ENCODE data around the gene RET.
A peak's percentile ranks its signal among the peaks of the same experiment; 100 is the strongest.
"Not testable (repeated sequence)": the region's sequence is repeated elsewhere in the genome, so short reads cannot be mapped to it uniquely, and the experiment has no call there.

RET gene

GRCh38 chr10:43090188-43090587, 13.3 kb downstream of the RET start:
- Mint-ChIP-seq H3K27me3 (peaks cover 51% of the 10 kb centered on the region), H3K4me1 (no peaks in the 10 kb centered on the region), H3K9me3 (no peaks in the 10 kb centered on the region), H3K27ac (no peak overlapping the region), H3K4me3 (no peak overlapping the region), H3K36me3 (no peaks in the 10 kb centered on the region)
- no peak for DNase-seq
- CTCF ChIA-PET, result interaction anchor here (0.6 kb wide), 1 partner anchor 12 kb away, joined by 3 read pairs; no protein-coding TSS in a partner anchor

- peaks cover 48% of the 10 kb centered on the region for H3K27me3 Mint-ChIP-seq
- CTCF ChIA-PET, result interaction anchor here (0.6 kb wide), 1 partner anchor 12 kb away, joined by 3 read pairs; no protein-coding TSS in a partner anchor
- H3K36me3 Mint-ChIP-seq, result no peaks in the 10 kb centered on the region
- no peaks in the 10 kb centered on the region for H3K4me1 Mint-ChIP-seq
- no peak for DNase-seq
- no peaks in the 10 kb centered on the region for H3K9me3 Mint-ChIP-seq
- H3K4me3 Mint-ChIP-seq, result no peak overlapping the region
- H3K27ac Mint-ChIP-seq, result no peak overlapping the region
Measured at GRCh38 chr10:43090664-43091063, 13.8 kb downstream of the RET start.

GRCh38 chr10:43091846-43092245, 15.0 kb downstream of the RET start:
- no peaks in the 10 kb centered on the region for H3K4me1 Mint-ChIP-seq
- H3K36me3 Mint-ChIP-seq, result no peaks in the 10 kb centered on the region
- H3K4me3 Mint-ChIP-seq, result no peak overlapping the region
- no peaks in the 10 kb centered on the region for H3K9me3 Mint-ChIP-seq
- CTCF ChIA-PET, result interaction anchor here (0.9 to 1.2 kb wide), 2 partner anchors 226 to 920 kb away, joined by 3 to 4 read pairs; no protein-coding TSS in a partner anchor
- peaks cover 42% of the 10 kb centered on the region for H3K27me3 Mint-ChIP-seq
- DNase-seq, result no peak
- no peak overlapping the region for H3K27ac Mint-ChIP-seq

- H3K36me3 Mint-ChIP-seq, result no peaks in the 10 kb centered on the region
- H3K9me3 Mint-ChIP-seq, result no peaks in the 10 kb centered on the region
- peaks cover 45% of the 10 kb centered on the region for H3K27me3 Mint-ChIP-seq
- no peak overlapping the region for H3K4me3 Mint-ChIP-seq
- DNase-seq, result no peak
- H3K4me1 Mint-ChIP-seq, result no peaks in the 10 kb centered on the region
- no peak overlapping the region for H3K27ac Mint-ChIP-seq
- CTCF ChIA-PET, result no interaction called here
Measured at GRCh38 chr10:43093423-43094076, 16.7 kb downstream of the RET start.

- Mint-ChIP-seq H3K27me3 (peaks cover 45% of the 10 kb centered on the region), H3K4me1 (no peaks in the 10 kb centered on the region), H3K36me3 (no peaks in the 10 kb centered on the region), H3K9me3 (no peaks in the 10 kb centered on the region), H3K27ac (no peak overlapping the region), H3K4me3 (no peak overlapping the region)
- no peak for DNase-seq
- CTCF ChIA-PET, result no interaction called here
Measured at GRCh38 chr10:43094085-43094484, 17.2 kb downstream of the RET start.

- H3K4me3 Mint-ChIP-seq, H3K27ac Mint-ChIP-seq, H3K4me1 Mint-ChIP-seq, DNase-seq, CTCF ChIA-PET, H3K36me3 Mint-ChIP-seq, H3K9me3 Mint-ChIP-seq: not testable (repeated sequence)
- H3K27me3 Mint-ChIP-seq, result peaks cover 42% of the 10 kb centered on the region
Measured at GRCh38 chr10:43099339-43099738, 22.5 kb downstream of the RET start.

- Mint-ChIP-seq H3K27ac (no peak overlapping the region), H3K27me3 (peaks cover 48% of the 10 kb centered on the region), H3K9me3 (no peaks in the 10 kb centered on the region), H3K36me3 (no peaks in the 10 kb centered on the region), H3K4me1 (peaks cover 3% of the 10 kb centered on the region), H3K4me3 (no peak overlapping the region)
- DNase-seq, result no peak
- CTCF ChIA-PET, result no interaction called here
Measured at GRCh38 chr10:43099928-43100327, 23.1 kb downstream of the RET start.

GRCh38 chr10:43100366-43100765, 23.5 kb downstream of the RET start:
- H3K4me3 Mint-ChIP-seq, result no peak overlapping the region
- H3K27ac Mint-ChIP-seq, result no peak overlapping the region
- no peak for DNase-seq
- H3K4me1 Mint-ChIP-seq, result peaks cover 7% of the 10 kb centered on the region
- CTCF ChIA-PET, result no interaction called here
- H3K9me3 Mint-ChIP-seq, result no peaks in the 10 kb centered on the region
- H3K27me3 Mint-ChIP-seq, result peaks cover 52% of the 10 kb centered on the region
- no peaks in the 10 kb centered on the region for H3K36me3 Mint-ChIP-seq

- no peaks in the 10 kb centered on the region for H3K9me3 Mint-ChIP-seq
- H3K4me1 Mint-ChIP-seq, result peaks cover 24% of the 10 kb centered on the region
- no peak overlapping the region for H3K27ac Mint-ChIP-seq
- no peak for DNase-seq
- H3K27me3 Mint-ChIP-seq, result peaks cover 60% of the 10 kb centered on the region
- CTCF ChIA-PET, result interaction anchor here (1.2 kb wide), 1 partner anchor 12 kb away, joined by 3 read pairs; no protein-coding TSS in a partner anchor
- H3K36me3 Mint-ChIP-seq, result no peaks in the 10 kb centered on the region
- no peak overlapping the region for H3K4me3 Mint-ChIP-seq
Measured at GRCh38 chr10:43102063-43102828, 25.4 kb downstream of the RET start.

GRCh38 chr10:43105102-43105955, 28.5 kb downstream of the RET start:
- Mint-ChIP-seq H3K9me3 (no peaks in the 10 kb centered on the region), H3K27me3 (peaks cover 56% of the 10 kb centered on the region), H3K36me3 (no peaks in the 10 kb centered on the region), H3K4me1 (peaks cover 28% of the 10 kb centered on the region), H3K4me3 (peak overlapping the region; percentile 64), H3K27ac (no peak overlapping the region)
- peak; percentile 81 for DNase-seq
- CTCF ChIA-PET, result interaction anchor here (0.6 to 2.0 kb wide), 10 partner anchors 9 to 351 kb away, joined by 3 to 9 read pairs (median 3); no protein-coding TSS in a partner anchor

GRCh38 chr10:43105956-43106229, 29.0 kb downstream of the RET start:
- Mint-ChIP-seq H3K27ac (no peak overlapping the region), H3K27me3 (peaks cover 50% of the 10 kb centered on the region), H3K36me3 (no peaks in the 10 kb centered on the region), H3K4me1 (peaks cover 28% of the 10 kb centered on the region), H3K4me3 (no peak overlapping the region), H3K9me3 (no peaks in the 10 kb centered on the region)
- CTCF ChIA-PET, result interaction anchor here (0.6 to 2.0 kb wide), 7 partner anchors 9 to 352 kb away, joined by 3 to 9 read pairs (median 3); no protein-coding TSS in a partner anchor
- DNase-seq, result no peak

GRCh38 chr10:43106256-43107091, 29.6 kb downstream of the RET start:
- peaks cover 28% of the 10 kb centered on the region for H3K4me1 Mint-ChIP-seq
- DNase-seq, result no peak
- CTCF ChIA-PET, result interaction anchor here (0.6 to 1.6 kb wide), 6 partner anchors 8 to 243 kb away, joined by 3 to 7 read pairs (median 3); no protein-coding TSS in a partner anchor
- no peak overlapping the region for H3K27ac Mint-ChIP-seq
- no peak overlapping the region for H3K4me3 Mint-ChIP-seq
- H3K27me3 Mint-ChIP-seq, result peaks cover 46% of the 10 kb centered on the region
- H3K9me3 Mint-ChIP-seq, result no peaks in the 10 kb centered on the region
- H3K36me3 Mint-ChIP-seq, result no peaks in the 10 kb centered on the region

GRCh38 chr10:43108951-43109350, 32.1 kb downstream of the RET start:
- CTCF ChIA-PET, result no interaction called here
- Mint-ChIP-seq H3K36me3 (no peaks in the 10 kb centered on the region), H3K27ac (no peak overlapping the region)

More at GRCh38 chr10:43108951-43109350, 32.1 kb downstream of the RET start:
- Mint-ChIP-seq H3K27me3 (peaks cover 27% of the 10 kb centered on the region), H3K9me3 (no peaks in the 10 kb centered on the region), H3K4me1 (peaks cover 26% of the 10 kb centered on the region), H3K4me3 (no peak overlapping the region)
- DNase-seq, result no peak
